GOT3 (cell line): ENCODE measurements around the gene TIPIN.

Experiments
- DNase-seq: peaks from one replicate; lab custom pipeline; 2025; ENCODE audit warnings: mixed read lengths; lab: John Stamatoyannopoulos, UW

The TIPIN gene

DNA sequence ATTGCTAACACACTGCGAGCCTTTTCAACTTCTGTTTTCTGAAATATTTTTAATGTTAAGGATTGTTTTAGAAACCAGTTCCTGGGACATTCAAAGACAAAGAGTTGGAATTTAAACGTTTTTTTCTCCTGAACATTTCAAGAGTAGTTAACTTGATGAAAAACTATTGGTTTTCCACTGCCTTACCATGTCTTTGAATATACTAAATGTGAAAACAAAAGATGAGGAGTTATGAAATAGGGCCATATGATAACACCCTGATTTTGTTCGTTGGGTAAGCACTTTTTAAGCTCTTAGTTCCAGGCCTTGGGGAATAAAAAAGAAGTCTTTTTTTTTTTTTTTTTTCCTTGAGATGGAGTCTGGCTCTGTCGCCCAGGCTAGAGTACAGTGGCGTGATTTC is 60.3 kb downstream of the TIPIN start:
- DNase-seq: no peak

DNA sequence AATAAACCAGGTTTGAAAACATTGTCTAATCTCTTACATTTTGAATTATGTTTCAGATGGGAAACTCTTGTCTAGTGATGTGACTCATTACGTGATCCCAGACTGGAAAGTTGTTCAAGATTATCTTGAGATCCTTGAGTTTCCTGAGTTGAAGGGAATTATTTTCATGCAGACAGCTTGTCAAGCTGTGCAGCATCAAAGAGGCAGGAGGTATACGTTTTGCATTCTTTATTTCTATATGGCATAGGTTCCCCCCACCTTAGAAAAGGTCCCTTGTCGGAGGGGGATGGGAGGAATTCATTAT is 61.6 kb downstream of the TIPIN start:
- no peak for DNase-seq

GRCh38 chr15:66294157-66294931 is 62.1 kb downstream of the TIPIN start:
- DNase-seq: no peak

DNA sequence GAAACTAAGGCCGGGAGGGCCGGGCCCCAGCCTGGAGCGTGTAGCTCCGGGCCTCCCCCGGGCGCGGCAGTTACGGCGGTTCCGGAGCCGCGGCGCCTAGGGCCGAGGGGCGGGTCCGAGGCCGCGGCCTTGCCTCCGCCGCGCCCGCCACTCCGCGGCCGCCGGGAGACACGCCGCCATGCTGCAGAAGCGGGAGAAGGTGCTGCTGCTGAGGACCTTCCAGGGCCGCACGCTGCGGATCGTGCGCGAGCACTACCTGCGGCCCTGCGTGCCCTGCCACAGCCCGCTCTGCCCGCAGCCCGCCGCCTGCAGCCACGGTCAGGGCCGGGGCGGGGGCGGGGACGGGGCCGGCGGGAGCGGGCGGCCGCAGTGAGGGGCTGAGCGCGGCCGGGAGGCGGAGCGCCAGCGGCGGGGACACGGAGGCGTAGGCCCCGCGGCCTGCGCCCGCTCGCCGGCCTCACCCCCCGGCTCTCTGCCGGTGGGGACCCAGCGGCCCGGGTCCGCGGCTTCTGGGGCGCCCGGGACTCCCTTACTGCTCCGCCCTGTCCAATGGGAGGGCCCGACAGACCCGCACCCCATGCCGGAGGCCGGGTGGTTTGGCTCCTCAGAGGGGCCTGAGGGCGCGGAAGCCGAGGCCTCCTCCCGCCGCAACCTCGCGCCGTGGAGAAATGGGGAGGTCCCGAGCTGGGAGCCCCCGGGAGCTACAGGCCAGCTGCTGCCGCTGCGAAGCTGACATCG is 62.9 kb downstream of the TIPIN start, which contains the start of gene DIS3L:
Gene DIS3L, plus strand, starts transcription at position 150 of the 738 bp plus-strand sequence. Its CDS starts 29 bp downstream, at position 179.
- no peak for DNase-seq

DNA sequence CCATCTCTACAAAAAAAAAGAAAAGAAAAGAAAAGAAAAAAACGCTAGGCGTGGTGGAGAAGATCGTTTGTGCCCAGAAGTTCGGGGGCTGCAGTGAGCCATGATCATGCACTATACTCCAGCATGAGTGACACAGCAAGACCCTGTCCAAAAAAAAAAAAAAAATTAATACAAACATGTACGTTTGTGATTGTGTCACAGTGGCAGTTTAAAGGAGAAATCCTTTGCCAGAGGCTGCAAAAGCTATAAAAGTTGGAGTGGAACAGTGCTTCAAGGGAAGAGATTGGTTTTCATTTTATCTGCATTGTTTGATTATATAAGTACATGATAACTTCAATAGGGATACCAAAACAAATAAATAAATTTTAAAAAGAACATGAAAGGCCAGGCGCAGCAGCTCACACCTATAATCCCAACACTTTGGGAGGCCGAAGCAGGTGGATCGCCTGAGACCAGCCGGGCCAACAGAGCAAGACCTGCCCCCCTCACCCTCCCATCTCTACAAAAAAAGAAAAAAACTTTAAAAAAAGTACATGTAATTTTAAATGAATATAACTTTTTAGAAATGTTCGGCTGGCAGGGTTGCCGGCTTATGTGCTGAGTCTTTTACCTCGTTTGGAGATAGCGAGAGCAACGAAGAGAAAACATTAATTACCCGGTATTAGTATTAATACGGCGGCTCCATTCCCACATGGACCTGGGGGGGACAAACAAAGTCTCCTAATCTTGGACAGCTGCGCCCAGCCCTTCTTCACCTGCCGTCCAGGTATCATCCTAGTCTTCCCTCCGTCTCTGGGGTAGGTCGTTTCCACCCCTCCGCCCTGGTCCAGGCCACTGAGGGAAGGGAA is 63.7 kb downstream of the TIPIN start:
- no peak for DNase-seq

DNA sequence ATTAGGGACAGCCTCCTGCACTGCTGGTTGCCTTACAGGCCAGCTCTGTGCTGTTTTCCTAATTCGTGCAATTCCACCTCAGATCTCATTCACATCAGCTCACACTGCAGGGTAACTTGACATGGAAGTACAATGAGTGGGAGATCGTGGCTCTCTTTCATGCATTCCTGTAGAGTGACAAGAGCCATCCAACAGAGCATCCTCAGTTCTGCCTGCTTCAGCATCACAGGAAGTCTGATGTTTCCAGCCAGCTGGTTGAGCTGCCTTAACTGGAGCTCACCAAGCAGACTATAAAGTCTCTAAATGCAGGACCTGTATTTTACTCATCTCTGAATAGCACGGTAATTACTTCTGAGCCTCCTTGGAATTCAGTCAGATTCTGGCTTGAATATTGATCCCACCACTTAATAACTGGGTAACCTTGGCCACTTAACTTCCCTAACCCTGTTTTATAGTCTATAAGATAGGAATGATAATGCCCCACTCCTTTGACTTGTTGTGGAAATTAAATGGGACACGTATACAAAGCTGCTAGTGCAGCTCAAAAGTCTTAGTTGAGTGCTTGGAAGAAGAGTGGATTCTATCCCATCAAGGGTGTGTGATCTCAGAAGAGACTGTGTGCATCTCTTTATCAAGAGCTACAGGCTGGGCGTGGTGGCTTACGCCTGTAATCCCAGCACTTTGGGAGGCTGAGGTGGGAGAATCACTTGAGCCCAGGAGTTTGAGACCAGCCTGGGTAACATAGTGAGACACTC is 64.5 kb downstream of the TIPIN start:
- DNase-seq: no peak

GRCh38 chr15:66290518-66290917 is 66.0 kb downstream of the TIPIN start:
- no peak for DNase-seq

- no peak for DNase-seq
Observed at GRCh38 chr15:66290007-66290406, 66.5 kb downstream of the TIPIN start.

GRCh38 chr15:66288551-66289185 is 67.8 kb downstream of the TIPIN start:
- no peak for DNase-seq

- no peak for DNase-seq
Observed at GRCh38 chr15:66288093-66288492, 68.4 kb downstream of the TIPIN start.

DNA sequence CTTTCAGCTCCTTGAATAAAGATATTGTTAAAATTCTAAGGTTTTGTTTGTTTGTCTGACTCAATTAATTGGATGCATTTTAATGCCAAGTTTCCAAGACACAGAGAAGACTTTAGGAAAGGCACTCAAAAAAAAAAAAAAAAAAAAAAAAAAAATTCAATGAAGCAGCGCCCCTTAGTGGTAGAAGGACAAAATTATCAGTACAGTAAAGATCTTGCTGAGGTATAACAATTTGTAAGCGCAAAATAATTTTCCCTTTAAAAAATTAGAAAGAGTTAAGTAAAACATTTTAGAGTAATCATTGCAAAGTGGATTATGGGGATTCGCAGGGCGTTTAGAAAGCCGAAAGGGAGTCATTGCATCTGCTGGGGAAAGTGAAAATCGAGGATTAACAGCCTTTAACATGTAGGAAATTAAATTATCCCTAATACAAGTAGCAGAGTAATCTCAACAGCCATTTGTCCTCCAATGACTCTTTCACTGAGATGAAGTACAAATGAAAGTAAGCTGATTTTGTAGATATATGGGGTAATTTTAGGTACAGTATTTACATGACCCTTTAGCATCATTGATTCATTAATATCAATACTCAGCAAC is 68.9 kb downstream of the TIPIN start:
- DNase-seq: no peak
